ENCODE results near the gene VAV3. TPM values are rescaled to one million over a fixed set of nuclear protein-coding genes. Genes with fewer than 3 reads are reported as not detected.
"Not testable (repeated sequence)": the region's sequence is repeated elsewhere in the genome, so short reads cannot be mapped to it uniquely, and the experiment has no call there.

Gene VAV3
- total and polyA plus RNA-seq, 2 experiments from 2014 or later = under 0.01 to 0.24 TPM

DNA sequence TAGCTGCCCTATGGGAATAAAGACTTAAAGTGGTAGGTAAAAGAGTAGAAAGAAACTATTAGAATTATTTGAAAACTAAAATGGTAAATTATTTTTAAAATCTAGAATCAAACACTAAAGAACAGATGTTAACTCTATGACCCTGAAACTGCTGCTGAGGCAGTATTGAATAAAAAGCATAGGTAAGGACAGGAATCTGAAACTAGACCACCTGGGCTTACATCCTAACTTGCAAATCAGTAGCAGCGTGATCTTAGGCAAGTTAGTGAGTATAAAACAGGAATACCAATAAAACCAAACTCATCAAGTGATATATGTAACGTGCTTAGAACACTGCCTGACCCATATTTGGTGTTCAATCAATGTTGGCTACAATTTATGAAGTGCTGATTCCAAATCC is 257.9 kb downstream of the VAV3 start:
- Histone ChIP-seq H3K4me1 (ENCODE audit: insufficient read depth) (peaks cover 18% of the 10 kb centered on the region), H3K79me2 (ENCODE audit: insufficient read depth) (no peaks in the 10 kb centered on the region), H3K27ac (no peak overlapping the region), H2AFZ (no peak overlapping the region), H3K9me3 (ENCODE audit: low read depth) (no peaks in the 10 kb centered on the region), H3K27me3 (replicated peaks; ENCODE audit: insufficient read depth) (no peaks in the 10 kb centered on the region), H3K4me3 (no peak overlapping the region), H3K9ac (no peak overlapping the region), H3F3A (ENCODE audit: insufficient read depth) (peaks cover 7% of the 10 kb centered on the region; the same call in 1 of the 2 replicates), H3K9me2 (ENCODE audit: insufficient read depth) (no peaks in the 10 kb centered on the region), H3K36me3 (ENCODE audit: low read depth) (no peaks in the 10 kb centered on the region), H4K20me1 (ENCODE audit: insufficient read depth) (no peaks in the 10 kb centered on the region), H3K4me2 (ENCODE audit: unreplicated experiment) (no peak overlapping the region)
- TF ChIP-seq EZH2 (IDR thresholded peaks at IDR 0.05; ENCODE audit: insufficient read depth, poor library complexity, severe bottlenecking) (no peak), EZH2phosphoT487 (IDR thresholded peaks at IDR 0.05; ENCODE audit: insufficient read depth, low read depth) (no peak)
- no peak for DNase-seq
- WGBS, 2 experiments (ENCODE audit: low coverage in 1 of 2, low lambda C conversion rate in 2 of 2, missing lambda C conversion rate in 2 of 2) = 86 to 88% methylated on average over 2 of the region's 2 CpGs
- in situ Hi-C loops (cut with MboI) = no loop called here

DNA sequence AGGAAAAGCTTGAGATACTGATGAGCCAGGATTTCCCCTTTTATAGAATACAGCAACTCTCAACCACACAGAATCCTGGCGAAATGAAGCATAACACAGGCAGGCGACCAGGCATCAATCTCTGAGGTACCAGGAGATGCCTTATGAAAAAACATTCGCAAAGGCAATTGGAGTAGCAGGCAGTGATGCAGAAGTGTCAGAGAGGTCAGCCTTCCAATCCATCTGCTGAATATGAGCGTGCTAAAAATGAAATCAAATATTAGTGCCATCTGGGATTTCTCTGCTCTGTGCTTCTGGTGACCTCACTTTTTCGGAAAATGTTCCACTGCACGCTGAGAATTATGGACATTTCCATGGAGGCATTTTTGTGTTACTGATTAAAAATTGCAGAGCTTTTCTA is 258.8 kb downstream of the VAV3 start:
- Histone ChIP-seq H3K4me3 (no peak overlapping the region), H3K9me3 (ENCODE audit: low read depth) (no peaks in the 10 kb centered on the region), H3F3A (ENCODE audit: insufficient read depth) (peaks cover 7% of the 10 kb centered on the region; the same call in 1 of the 2 replicates), H3K4me2 (ENCODE audit: unreplicated experiment) (no peak overlapping the region), H3K79me2 (ENCODE audit: insufficient read depth) (no peaks in the 10 kb centered on the region), H3K27ac (no peak overlapping the region), H3K9ac (no peak overlapping the region), H4K20me1 (ENCODE audit: insufficient read depth) (no peaks in the 10 kb centered on the region), H3K27me3 (replicated peaks; ENCODE audit: insufficient read depth) (no peaks in the 10 kb centered on the region), H2AFZ (no peak overlapping the region), H3K9me2 (ENCODE audit: insufficient read depth) (no peaks in the 10 kb centered on the region), H3K36me3 (ENCODE audit: low read depth) (no peaks in the 10 kb centered on the region), H3K4me1 (ENCODE audit: insufficient read depth) (peaks cover 18% of the 10 kb centered on the region)
- in situ Hi-C loops (cut with MboI) = no loop called here
- DNase-seq = no peak
- 36 to 41% methylated on average over 6 of the region's 6 CpGs for WGBS, 2 experiments (ENCODE audit: low coverage in 1 of 2, low lambda C conversion rate in 2 of 2, missing lambda C conversion rate in 2 of 2)
- no peak for TF ChIP-seq EZH2 (IDR thresholded peaks at IDR 0.05; ENCODE audit: insufficient read depth, poor library complexity, severe bottlenecking)
- TF ChIP-seq EZH2phosphoT487 (IDR thresholded peaks at IDR 0.05; ENCODE audit: insufficient read depth, low read depth) = no peak

DNA sequence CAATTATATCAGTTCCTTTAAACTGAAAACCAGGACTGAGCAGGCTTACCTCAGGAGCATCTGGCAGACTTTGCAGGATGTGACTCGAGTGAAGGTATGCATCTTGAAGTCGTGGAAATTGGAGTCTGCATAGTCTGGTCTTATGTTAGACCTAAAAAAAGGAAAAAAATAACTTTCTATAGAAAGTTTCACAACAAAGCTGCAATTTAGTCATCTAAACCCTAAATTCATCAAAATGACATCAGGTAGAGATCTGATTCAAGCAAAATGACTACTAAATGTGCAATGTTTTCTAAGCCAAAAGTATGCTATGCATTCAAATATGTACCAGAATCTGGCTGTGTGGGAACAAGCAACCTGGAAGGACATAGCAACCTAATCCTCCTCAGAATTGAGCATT is 260.1 kb downstream of the VAV3 start:
- Histone ChIP-seq H3K9me3 (ENCODE audit: low read depth) (no peaks in the 10 kb centered on the region), H3K4me3 (no peak overlapping the region), H3K4me1 (ENCODE audit: insufficient read depth) (peaks cover 18% of the 10 kb centered on the region), H3K9ac (no peak overlapping the region), H4K20me1 (ENCODE audit: insufficient read depth) (no peaks in the 10 kb centered on the region), H3K4me2 (ENCODE audit: unreplicated experiment) (no peak overlapping the region), H3K27ac (no peak overlapping the region), H3K36me3 (ENCODE audit: low read depth) (no peaks in the 10 kb centered on the region), H3K27me3 (replicated peaks; ENCODE audit: insufficient read depth) (no peaks in the 10 kb centered on the region), H3K79me2 (ENCODE audit: insufficient read depth) (no peaks in the 10 kb centered on the region), H3F3A (ENCODE audit: insufficient read depth) (peaks cover 7% of the 10 kb centered on the region; the same call in 1 of the 2 replicates), H3K9me2 (ENCODE audit: insufficient read depth) (no peaks in the 10 kb centered on the region), H2AFZ (no peak overlapping the region)
- in situ Hi-C loops (cut with MboI) = no loop called here
- TF ChIP-seq EZH2 (IDR thresholded peaks at IDR 0.05; ENCODE audit: insufficient read depth, poor library complexity, severe bottlenecking) = no peak
- WGBS, 2 experiments (ENCODE audit: low coverage in 1 of 2, low lambda C conversion rate in 2 of 2, missing lambda C conversion rate in 2 of 2) = 28 to 30% methylated on average over 2 of the region's 2 CpGs
- peak; percentile 55 for DNase-seq

DNA sequence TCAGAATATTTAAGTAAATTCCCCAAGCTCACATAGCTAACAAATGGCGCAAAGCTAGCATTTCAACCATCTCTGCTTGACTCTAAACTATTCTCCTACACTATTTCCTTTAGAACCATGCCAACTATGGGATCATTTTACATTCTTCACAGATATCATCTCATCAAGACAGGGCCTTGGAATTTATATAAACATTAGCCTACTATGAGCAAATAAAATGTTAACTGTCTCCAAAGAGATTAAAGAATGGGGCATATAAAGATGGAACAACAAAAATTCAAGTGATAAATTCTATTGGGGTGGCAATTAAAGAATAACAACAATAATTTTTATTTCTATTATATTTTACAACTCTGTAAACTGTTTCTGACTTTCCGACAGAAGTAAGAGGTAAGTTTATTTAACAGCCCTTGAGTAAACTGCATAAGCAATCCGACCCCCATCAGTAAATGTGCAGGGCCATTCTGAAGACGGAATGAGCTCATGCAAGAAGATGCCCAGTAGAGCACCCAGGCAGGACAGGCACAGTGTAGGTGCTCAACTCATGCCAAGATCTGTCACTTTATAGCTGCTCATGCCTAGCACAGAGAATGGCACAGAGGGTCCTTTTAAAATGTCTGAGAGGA is 261.9 kb downstream of the VAV3 start:
- H3K9me2 ChIP-seq (ENCODE audit: insufficient read depth) = no peaks in the 10 kb centered on the region
- peak overlapping the region; percentile 45 for H3K4me2 ChIP-seq (ENCODE audit: unreplicated experiment)
- no peak overlapping the region for H3K27ac ChIP-seq
- H2AFZ ChIP-seq = no peak overlapping the region
- in situ Hi-C loops (cut with MboI) = no loop called here
- no peak for TF ChIP-seq EZH2phosphoT487 (IDR thresholded peaks at IDR 0.05; ENCODE audit: insufficient read depth, low read depth)
- no peak for TF ChIP-seq EZH2 (IDR thresholded peaks at IDR 0.05; ENCODE audit: insufficient read depth, poor library complexity, severe bottlenecking)
- no peaks in the 10 kb centered on the region for H3K79me2 ChIP-seq (ENCODE audit: insufficient read depth)
- H3K36me3 ChIP-seq (ENCODE audit: low read depth) = no peaks in the 10 kb centered on the region
- no peak overlapping the region for H3K4me3 ChIP-seq
- WGBS, 2 experiments (ENCODE audit: low coverage in 1 of 2, low lambda C conversion rate in 2 of 2, missing lambda C conversion rate in 2 of 2) = 76 to 79% methylated on average over 4 of the region's 4 CpGs
- no peak overlapping the region for H3K9ac ChIP-seq
- peaks cover 7% of the 10 kb centered on the region; the same call in 1 of the 2 replicates for H3F3A ChIP-seq (ENCODE audit: insufficient read depth)
- peak; percentile 42 for DNase-seq
- H4K20me1 ChIP-seq (ENCODE audit: insufficient read depth) = no peaks in the 10 kb centered on the region
- no peaks in the 10 kb centered on the region for H3K9me3 ChIP-seq (ENCODE audit: low read depth)
- H3K27me3 ChIP-seq (replicated peaks; ENCODE audit: insufficient read depth) = no peaks in the 10 kb centered on the region
- H3K4me1 ChIP-seq (ENCODE audit: insufficient read depth) = peaks cover 18% of the 10 kb centered on the region

DNA sequence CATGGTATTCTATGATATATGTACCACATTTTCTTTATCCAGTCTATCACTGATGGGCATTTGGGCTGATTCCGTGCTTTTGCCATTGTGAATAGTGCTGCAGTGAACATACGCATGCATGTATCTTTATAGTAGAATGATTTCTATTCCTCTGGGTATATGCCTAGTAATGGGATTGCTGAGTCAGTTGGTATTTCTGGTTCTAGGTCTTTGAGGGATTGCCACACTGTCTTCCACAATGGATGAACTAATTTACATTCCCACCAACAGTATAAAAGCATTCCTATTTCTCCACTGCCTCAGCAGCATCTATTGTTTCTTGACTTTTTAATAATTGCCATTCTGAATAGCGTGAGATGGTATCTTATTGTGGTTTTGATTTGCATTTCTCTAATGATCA is 264.3 kb downstream of the VAV3 start:
- H3K9ac ChIP-seq; H3K36me3 ChIP-seq (ENCODE audit: low read depth); H4K20me1 ChIP-seq (ENCODE audit: insufficient read depth); H3K79me2 ChIP-seq (ENCODE audit: insufficient read depth); H3K27me3 ChIP-seq (replicated peaks; ENCODE audit: insufficient read depth); in situ Hi-C loops (cut with MboI); H3K27ac ChIP-seq; H3F3A ChIP-seq (ENCODE audit: insufficient read depth); H3K9me2 ChIP-seq (ENCODE audit: insufficient read depth); H3K4me2 ChIP-seq (ENCODE audit: unreplicated experiment); H3K4me3 ChIP-seq; H2AFZ ChIP-seq; H3K9me3 ChIP-seq (ENCODE audit: low read depth): not testable (repeated sequence)
- peak; percentile 59 for DNase-seq
- 31 to 38% methylated on average over 3 of the region's 3 CpGs for WGBS, 2 experiments (ENCODE audit: low coverage in 1 of 2, low lambda C conversion rate in 2 of 2, missing lambda C conversion rate in 2 of 2)
- H3K4me1 ChIP-seq (ENCODE audit: insufficient read depth) = peaks cover 18% of the 10 kb centered on the region
